H1 (cell line): Measurements from ENCODE around the gene CAMK2B. TPM values are rescaled to one million over a fixed set of nuclear protein-coding genes. Genes with fewer than 3 reads are reported as not detected.

ENCODE experiments used
- CTCF ChIP-seq, 3 experiments: IDR thresholded peaks; 1 replicate in 2 of 3; 2 replicates in 1 of 3; pipeline versions ENCODE4 v1.5.1 to v1.6.1; 2011; ENCODE audit warnings: low read length in 3 of 3, mild to moderate bottlenecking in 3 of 3, inconsistent platforms in 2 of 3, low read depth in 1 of 3, moderate library complexity in 1 of 3; ENCODE audit not compliant: insufficient read depth in 1 of 3; ENCODE audit errors: control extremely low read depth in 1 of 3
- MAFK ChIP-seq: IDR thresholded peaks from 2 replicates; pipeline ENCODE4 v1.6.1; 2012; ENCODE audit warnings: low read depth, mild to moderate bottlenecking, improper control_type of control experiment, low read length
- polyA plus RNA-seq, 7 experiments: library from polyadenylated mRNA; depleted of rRNA in 3 of 7; stranded (reverse) in 5 of 7; unstranded in 2 of 7; fragments of >200 nt in 5 of 7; fragments of 200-250 nt in 2 of 7; gene quantifications; 1 replicate in 5 of 7; 2 replicates in 1 of 7; 4 replicates in 1 of 7; pipeline versions ENCODE4 v1.2.1 to v1.2.3, GENCODE V29; 2011 to 2013; ENCODE audit warnings: missing spikeins in 2 of 7, mixed read lengths in 2 of 7
- total RNA-seq: library from RNA; stranded (reverse); fragmentation: NEBNext Ultra II Directional; extraction: Animal tissue kit (Norgen Biotek cat#: 25700); gene quantifications from 2 replicates; pipeline ENCODE4 v1.2.1, GENCODE V29; 2021

The CAMK2B gene
- total and polyA plus RNA-seq, 2 of the 8 experiments (the other 6 are each of a cell fraction or from before 2014, with no cell fraction given): 0.05 to 0.15 TPM

GRCh38 chr7:44307301-44307900 is 18.0 kb downstream of the CAMK2B start (continued):
- TF ChIP-seq CTCF (IDR thresholded peaks at IDR 0.05; ENCODE audit: control extremely low read depth in 1 of 3, insufficient read depth in 1 of 3, low read depth in 1 of 3, low read length in 3 of 3) (peak; percentile 59 to 76 (median 60)), MAFK (no peak)
